Measurements from ENCODE around the gene SIRT5. TPM values are rescaled to one million over a fixed set of nuclear protein-coding genes. Genes with fewer than 3 reads are reported as not detected.

The SIRT5 gene
- total RNA-seq, 1 experiment from 2014 or later = 14.3 TPM

- no peak overlapping the region for H3K4ac ChIP-seq (ENCODE audit: low read depth, low read length)
- TF ChIP-seq, protein P1, sequence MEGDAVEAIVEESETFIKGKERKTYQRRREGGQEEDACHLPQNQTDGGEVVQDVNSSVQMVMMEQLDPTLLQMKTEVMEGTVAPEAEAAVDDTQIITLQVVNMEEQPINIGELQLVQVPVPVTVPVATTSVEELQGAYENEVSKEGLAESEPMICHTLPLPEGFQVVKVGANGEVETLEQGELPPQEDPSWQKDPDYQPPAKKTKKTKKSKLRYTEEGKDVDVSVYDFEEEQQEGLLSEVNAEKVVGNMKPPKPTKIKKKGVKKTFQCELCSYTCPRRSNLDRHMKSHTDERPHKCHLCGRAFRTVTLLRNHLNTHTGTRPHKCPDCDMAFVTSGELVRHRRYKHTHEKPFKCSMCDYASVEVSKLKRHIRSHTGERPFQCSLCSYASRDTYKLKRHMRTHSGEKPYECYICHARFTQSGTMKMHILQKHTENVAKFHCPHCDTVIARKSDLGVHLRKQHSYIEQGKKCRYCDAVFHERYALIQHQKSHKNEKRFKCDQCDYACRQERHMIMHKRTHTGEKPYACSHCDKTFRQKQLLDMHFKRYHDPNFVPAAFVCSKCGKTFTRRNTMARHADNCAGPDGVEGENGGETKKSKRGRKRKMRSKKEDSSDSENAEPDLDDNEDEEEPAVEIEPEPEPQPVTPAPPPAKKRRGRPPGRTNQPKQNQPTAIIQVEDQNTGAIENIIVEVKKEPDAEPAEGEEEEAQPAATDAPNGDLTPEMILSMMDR (conservative IDR thresholded peaks at IDR 0.05) = no peak
- H3K79me2 ChIP-seq (ENCODE audit: insufficient read depth, low read length) = no peaks in the 10 kb centered on the region
- no peak overlapping the region for H3K56ac ChIP-seq (ENCODE audit: insufficient read length, low read depth, low read length)
- no peak overlapping the region for H3T11ph ChIP-seq (ENCODE audit: low read length)
- H2BK120ac ChIP-seq (ENCODE audit: low read depth, low read length, poor library complexity, severe bottlenecking) = no peak overlapping the region
- H2AK5ac ChIP-seq (ENCODE audit: insufficient read length, low read length) = no peak overlapping the region
- no peak overlapping the region for H4K8ac ChIP-seq (replicated peaks; ENCODE audit: insufficient read length, low read depth, low read length)
- no peaks in the 10 kb centered on the region for H3K9me3 ChIP-seq (ENCODE audit: control insufficient read depth, low read depth, low read length)
- H2BK5ac ChIP-seq (ENCODE audit: insufficient read length, low read length) = no peak overlapping the region
- no peak overlapping the region for H2BK15ac ChIP-seq (ENCODE audit: low read depth, low read length)
- Mint-ChIP-seq H3K36me3 (ENCODE audit: insufficient read depth in 1 of 3, low read depth in 3 of 3) (no peaks in the 10 kb centered on the region), H3K4me3 (no peak overlapping the region), H3K4me1 (peaks cover 36% of the 10 kb centered on the region in 2 experiments), H3K27ac (no peak overlapping the region), H3K27me3 (ENCODE audit: low read depth) (no peaks in the 10 kb centered on the region; the same call in 1 of the 2 replicates), H3K9me3 (no peaks in the 10 kb centered on the region)
- H3K18ac ChIP-seq (ENCODE audit: insufficient read length, low read depth, low read length) = no peak overlapping the region
- H4K5ac ChIP-seq (ENCODE audit: insufficient read length, low read depth, low read length) = no peak overlapping the region
- H3K27ac ChIP-seq (ENCODE audit: insufficient read length, low read depth, low read length) = no peak overlapping the region
- H2AFZ ChIP-seq (ENCODE audit: low read length) = no peak overlapping the region
- H2BK20ac ChIP-seq (ENCODE audit: low read depth, low read length, poor library complexity, severe bottlenecking) = no peak overlapping the region
- no peak for DNase-seq
- no peaks in the 10 kb centered on the region for H3K79me1 ChIP-seq (ENCODE audit: insufficient read depth, low read depth, low read length, poor library complexity, severe bottlenecking)
- H3K27me3 ChIP-seq (ENCODE audit: insufficient read depth, low read length) = no peaks in the 10 kb centered on the region
- H3K4me1 ChIP-seq (ENCODE audit: insufficient read depth, low read length) = no peaks in the 10 kb centered on the region; the same call in 1 of the 2 replicates
- no CpG with 5 or more reads among the region's 4 CpGs for WGBS (ENCODE audit: extremely low coverage, insufficient read length, low lambda C conversion rate)
- no peak overlapping the region for H3K14ac ChIP-seq (ENCODE audit: insufficient read depth, low read length)
- H3K23ac ChIP-seq (ENCODE audit: insufficient read length, low read depth, low read length) = no peak overlapping the region
- H3K9ac ChIP-seq (ENCODE audit: extremely low read depth, insufficient read length, low read length) = no peak overlapping the region
- H4K20me1 ChIP-seq (ENCODE audit: control insufficient read depth, insufficient read depth, insufficient read length) = no peaks in the 10 kb centered on the region
- H3K4me2 ChIP-seq (ENCODE audit: insufficient read depth, insufficient read length, low read length) = no peak overlapping the region
- H3K23me2 ChIP-seq (ENCODE audit: insufficient read length, low read depth, low read length, poor library complexity, severe bottlenecking) = no peaks in the 10 kb centered on the region
- H4K91ac ChIP-seq (ENCODE audit: insufficient read length, low read depth, low read length) = no peak overlapping the region
- no peak overlapping the region for H2BK12ac ChIP-seq (ENCODE audit: insufficient read length, low read depth, low read length)
Observed at GRCh38 chr6:13527671-13528056, 46.7 kb upstream of the SIRT5 start.
